ENCODE measurements around the gene HCN4. TPM values are rescaled to one million over a fixed set of nuclear protein-coding genes. Genes with fewer than 3 reads are reported as not detected.

The HCN4 gene
- total RNA-seq, 1 experiment from 2014 or later: 5.2 TPM

GRCh38 chr15:73330206-73331051 lies 38.3 kb downstream of the HCN4 start:
- DNase-seq: peak; percentile 50
- Histone ChIP-seq H3K27me3 (ENCODE audit: control insufficient read depth, insufficient read depth, low read length) (no peaks in the 10 kb centered on the region), H3K4me3 (ENCODE audit: insufficient read depth, low read depth, low read length) (no peak overlapping the region), H3K36me3 (replicated peaks; ENCODE audit: control insufficient read depth, insufficient read depth, low read length) (no peaks in the 10 kb centered on the region; the same call in none of the 2 replicates)

- peaks cover 2% of the 10 kb centered on the region for H3K36me3 ChIP-seq (replicated peaks; ENCODE audit: control insufficient read depth, insufficient read depth, low read length)
- no peaks in the 10 kb centered on the region for H3K27me3 ChIP-seq (ENCODE audit: control insufficient read depth, insufficient read depth, low read length)
- peak; percentile 36 for DNase-seq
- H3K4me3 ChIP-seq (ENCODE audit: insufficient read depth, low read depth, low read length): no peak overlapping the region
Measured at GRCh38 chr15:73329501-73330200, 39.1 kb downstream of the HCN4 start.

GRCh38 chr15:73328981-73329380 lies 39.8 kb downstream of the HCN4 start:
- peak; percentile 41 for DNase-seq
- Histone ChIP-seq H3K27me3 (ENCODE audit: control insufficient read depth, insufficient read depth, low read length) (no peaks in the 10 kb centered on the region), H3K4me3 (ENCODE audit: insufficient read depth, low read depth, low read length) (no peak overlapping the region), H3K36me3 (replicated peaks; ENCODE audit: control insufficient read depth, insufficient read depth, low read length) (peaks cover 3% of the 10 kb centered on the region)

- no peak for DNase-seq
- H3K27me3 ChIP-seq (ENCODE audit: control insufficient read depth, insufficient read depth, low read length): no peaks in the 10 kb centered on the region
- no peak overlapping the region for H3K4me3 ChIP-seq (ENCODE audit: insufficient read depth, low read depth, low read length)
- H3K36me3 ChIP-seq (replicated peaks; ENCODE audit: control insufficient read depth, insufficient read depth, low read length): peaks cover 3% of the 10 kb centered on the region
Measured at GRCh38 chr15:73328149-73328820, 40.5 kb downstream of the HCN4 start.

- peak; percentile 50 for DNase-seq
- Histone ChIP-seq H3K27me3 (ENCODE audit: control insufficient read depth, insufficient read depth, low read length) (no peaks in the 10 kb centered on the region), H3K4me3 (ENCODE audit: insufficient read depth, low read depth, low read length) (no peak overlapping the region), H3K36me3 (replicated peaks; ENCODE audit: control insufficient read depth, insufficient read depth, low read length) (peaks cover 3% of the 10 kb centered on the region)
Measured at GRCh38 chr15:73326157-73326556, 42.6 kb downstream of the HCN4 start.

GRCh38 chr15:73325191-73325861 lies 43.4 kb downstream of the HCN4 start:
- Histone ChIP-seq H3K4me3 (ENCODE audit: insufficient read depth, low read depth, low read length) (no peak overlapping the region), H3K36me3 (replicated peaks; ENCODE audit: control insufficient read depth, insufficient read depth, low read length) (peaks cover 3% of the 10 kb centered on the region), H3K27me3 (ENCODE audit: control insufficient read depth, insufficient read depth, low read length) (no peaks in the 10 kb centered on the region)
- DNase-seq: peak; percentile 87

- Histone ChIP-seq H3K27me3 (ENCODE audit: control insufficient read depth, insufficient read depth, low read length) (no peaks in the 10 kb centered on the region), H3K36me3 (replicated peaks; ENCODE audit: control insufficient read depth, insufficient read depth, low read length) (peaks cover 3% of the 10 kb centered on the region), H3K4me3 (ENCODE audit: insufficient read depth, low read depth, low read length) (no peak overlapping the region)
- peak; percentile 33 for DNase-seq
Measured at GRCh38 chr15:73324496-73325170, 44.1 kb downstream of the HCN4 start.

GRCh38 chr15:73323956-73324355 lies 44.8 kb downstream of the HCN4 start:
- H3K27me3 ChIP-seq (ENCODE audit: control insufficient read depth, insufficient read depth, low read length): no peaks in the 10 kb centered on the region
- H3K36me3 ChIP-seq (replicated peaks; ENCODE audit: control insufficient read depth, insufficient read depth, low read length): peaks cover 3% of the 10 kb centered on the region
- peak; percentile 58 for DNase-seq
- no peak overlapping the region for H3K4me3 ChIP-seq (ENCODE audit: insufficient read depth, low read depth, low read length)

GRCh38 chr15:73323374-73323955 lies 45.3 kb downstream of the HCN4 start:
- no peak overlapping the region for H3K4me3 ChIP-seq (ENCODE audit: insufficient read depth, low read depth, low read length)
- H3K36me3 ChIP-seq (replicated peaks; ENCODE audit: control insufficient read depth, insufficient read depth, low read length): peaks cover 3% of the 10 kb centered on the region
- DNase-seq: peak; percentile 45

GRCh38 chr15:73322665-73323373 lies 45.9 kb downstream of the HCN4 start:
- Histone ChIP-seq H3K27me3 (ENCODE audit: control insufficient read depth, insufficient read depth, low read length) (no peaks in the 10 kb centered on the region), H3K36me3 (replicated peaks; ENCODE audit: control insufficient read depth, insufficient read depth, low read length) (peaks cover 3% of the 10 kb centered on the region), H3K4me3 (ENCODE audit: insufficient read depth, low read depth, low read length) (no peak overlapping the region)
- peak; percentile 61 for DNase-seq

More at GRCh38 chr15:73323374-73323955, 45.3 kb downstream of the HCN4 start:
- H3K27me3 ChIP-seq (ENCODE audit: control insufficient read depth, insufficient read depth, low read length): no peaks in the 10 kb centered on the region

- peak; percentile 51 for DNase-seq
Measured at GRCh38 chr15:73321496-73322450, 47.0 kb downstream of the HCN4 start.

GRCh38 chr15:73320619-73321180 lies 48.1 kb downstream of the HCN4 start:
- no peaks in the 10 kb centered on the region for H3K27me3 ChIP-seq (ENCODE audit: control insufficient read depth, insufficient read depth, low read length)
- H3K4me3 ChIP-seq (ENCODE audit: insufficient read depth, low read depth, low read length): no peak overlapping the region
- DNase-seq: no peak
- H3K36me3 ChIP-seq (replicated peaks; ENCODE audit: control insufficient read depth, insufficient read depth, low read length): peaks cover 3% of the 10 kb centered on the region

More at GRCh38 chr15:73321496-73322450, 47.0 kb downstream of the HCN4 start:
- Histone ChIP-seq H3K36me3 (replicated peaks; ENCODE audit: control insufficient read depth, insufficient read depth, low read length) (peaks cover 3% of the 10 kb centered on the region), H3K27me3 (ENCODE audit: control insufficient read depth, insufficient read depth, low read length) (no peaks in the 10 kb centered on the region), H3K4me3 (ENCODE audit: insufficient read depth, low read depth, low read length) (no peak overlapping the region)

Measured in H7 (cell line).